ENCODE measurements around the gene CEP57L1.
A peak's percentile ranks its signal among the peaks of the same experiment; 100 is the strongest.
"Not testable (repeated sequence)": the region's sequence is repeated elsewhere in the genome, so short reads cannot be mapped to it uniquely, and the experiment has no call there.

Gene CEP57L1

DNA sequence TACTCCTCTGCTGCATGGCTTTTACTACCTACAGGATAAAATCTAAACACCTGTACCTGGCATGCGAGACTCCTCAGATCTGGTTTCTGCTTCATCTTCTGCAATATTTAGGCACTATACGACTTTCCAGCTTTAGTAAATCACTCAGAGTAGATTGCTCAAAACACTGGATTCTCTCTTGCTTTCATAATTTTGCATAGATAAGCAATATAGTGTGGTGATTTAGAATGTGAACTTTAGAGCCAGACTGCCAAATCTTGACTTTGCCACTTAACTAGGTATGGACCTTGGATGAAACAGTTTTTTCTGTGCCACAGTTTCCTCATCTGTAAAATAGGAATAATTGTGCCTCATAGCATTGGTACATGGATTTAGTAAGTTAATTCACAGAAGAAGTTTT, 28.9 kb downstream of the CEP57L1 start:
- FAIRE-seq (no peak), DNase-seq (ENCODE audit: insufficient read length, low spot score) (no peak)
- TF ChIP-seq, protein P1, sequence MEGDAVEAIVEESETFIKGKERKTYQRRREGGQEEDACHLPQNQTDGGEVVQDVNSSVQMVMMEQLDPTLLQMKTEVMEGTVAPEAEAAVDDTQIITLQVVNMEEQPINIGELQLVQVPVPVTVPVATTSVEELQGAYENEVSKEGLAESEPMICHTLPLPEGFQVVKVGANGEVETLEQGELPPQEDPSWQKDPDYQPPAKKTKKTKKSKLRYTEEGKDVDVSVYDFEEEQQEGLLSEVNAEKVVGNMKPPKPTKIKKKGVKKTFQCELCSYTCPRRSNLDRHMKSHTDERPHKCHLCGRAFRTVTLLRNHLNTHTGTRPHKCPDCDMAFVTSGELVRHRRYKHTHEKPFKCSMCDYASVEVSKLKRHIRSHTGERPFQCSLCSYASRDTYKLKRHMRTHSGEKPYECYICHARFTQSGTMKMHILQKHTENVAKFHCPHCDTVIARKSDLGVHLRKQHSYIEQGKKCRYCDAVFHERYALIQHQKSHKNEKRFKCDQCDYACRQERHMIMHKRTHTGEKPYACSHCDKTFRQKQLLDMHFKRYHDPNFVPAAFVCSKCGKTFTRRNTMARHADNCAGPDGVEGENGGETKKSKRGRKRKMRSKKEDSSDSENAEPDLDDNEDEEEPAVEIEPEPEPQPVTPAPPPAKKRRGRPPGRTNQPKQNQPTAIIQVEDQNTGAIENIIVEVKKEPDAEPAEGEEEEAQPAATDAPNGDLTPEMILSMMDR (IDR thresholded peaks at IDR 0.05; ENCODE audit: insufficient read depth, missing control alignments) = no peak

DNA sequence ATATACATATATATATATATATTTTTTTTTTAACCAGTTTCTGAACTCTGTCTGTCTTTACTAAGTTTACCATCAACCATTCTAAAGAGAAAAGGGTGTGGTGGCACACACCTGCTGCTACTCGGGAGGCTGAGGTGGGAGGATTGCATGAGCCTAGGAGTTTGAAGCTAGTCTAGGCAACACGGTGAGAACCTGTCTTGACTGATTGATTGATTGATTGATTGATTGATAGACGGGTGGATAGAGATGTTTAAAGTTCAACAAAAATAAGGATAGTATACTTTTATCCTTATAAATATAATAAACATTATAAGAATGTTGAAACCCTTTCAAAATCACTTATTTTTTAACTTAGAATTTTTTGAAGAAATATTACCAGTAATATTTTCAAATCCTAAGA, 30.2 kb downstream of the CEP57L1 start:
- TF ChIP-seq, protein P1 (IDR thresholded peaks at IDR 0.05; ENCODE audit: insufficient read depth, missing control alignments) = no peak
- FAIRE-seq (no peak), DNase-seq (ENCODE audit: insufficient read length, low spot score) (no peak)

DNA sequence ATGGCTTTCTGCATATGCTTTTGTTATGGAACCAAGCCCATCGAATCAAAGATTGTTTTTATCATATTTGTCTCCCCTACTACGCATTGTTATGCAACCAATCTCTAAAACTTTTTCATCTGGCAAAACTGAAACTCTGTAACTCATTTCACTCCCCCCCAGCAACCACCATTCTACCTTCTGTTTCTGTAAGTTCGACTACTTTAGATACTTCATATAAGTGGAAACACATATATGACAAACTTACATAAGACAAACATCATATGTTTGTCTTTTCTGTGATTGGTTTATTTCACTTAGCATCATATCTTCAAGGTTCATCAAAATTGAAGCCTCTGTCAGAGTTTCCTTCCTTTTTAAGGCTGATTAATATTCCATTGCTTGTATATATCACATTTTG, 34.8 kb downstream of the CEP57L1 start:
- FAIRE-seq (peak; percentile 11), DNase-seq (ENCODE audit: insufficient read length, low spot score) (no peak)
- TF ChIP-seq, protein P1 (IDR thresholded peaks at IDR 0.05; ENCODE audit: insufficient read depth, missing control alignments) = no peak

DNA sequence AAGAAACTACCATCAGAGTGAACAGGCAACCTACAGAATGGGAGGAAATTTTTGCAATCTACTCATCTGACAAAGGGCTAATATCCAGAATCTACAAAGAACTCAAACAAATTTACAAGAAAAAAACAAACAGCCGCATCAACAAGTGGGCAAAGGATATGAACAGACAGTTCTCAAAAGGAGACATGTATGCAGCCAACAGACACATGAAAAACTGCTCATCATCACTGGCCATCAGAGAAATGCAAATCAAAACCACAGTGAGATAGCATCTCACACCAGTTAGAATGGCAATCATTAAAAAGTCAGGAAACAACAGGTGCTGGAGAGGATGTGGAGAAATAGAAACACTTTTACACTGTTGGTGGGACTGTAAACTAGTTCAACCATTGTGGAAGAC, 40.3 kb downstream of the CEP57L1 start:
- not testable (repeated sequence) for FAIRE-seq; DNase-seq (ENCODE audit: insufficient read length, low spot score)

DNA sequence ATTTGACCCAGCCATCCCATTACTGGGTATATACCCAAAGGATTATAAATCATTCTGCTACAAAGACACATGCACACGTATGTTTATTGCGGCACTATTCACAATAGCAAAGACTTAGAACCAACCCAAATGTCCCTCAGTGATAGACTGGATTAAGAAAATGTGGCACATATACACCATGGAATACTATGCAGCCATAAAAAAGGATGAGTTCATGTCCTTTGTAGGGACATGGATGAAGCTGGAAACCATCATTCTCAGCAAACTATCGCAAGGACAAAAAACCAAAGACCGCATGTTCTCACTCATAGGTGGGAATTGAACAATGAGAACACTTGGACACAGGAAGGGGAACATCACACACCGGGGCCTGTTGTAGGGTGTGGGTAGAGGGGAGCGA, 40.7 kb downstream of the CEP57L1 start:
- DNase-seq (ENCODE audit: insufficient read length, low spot score); FAIRE-seq: not testable (repeated sequence)

DNA sequence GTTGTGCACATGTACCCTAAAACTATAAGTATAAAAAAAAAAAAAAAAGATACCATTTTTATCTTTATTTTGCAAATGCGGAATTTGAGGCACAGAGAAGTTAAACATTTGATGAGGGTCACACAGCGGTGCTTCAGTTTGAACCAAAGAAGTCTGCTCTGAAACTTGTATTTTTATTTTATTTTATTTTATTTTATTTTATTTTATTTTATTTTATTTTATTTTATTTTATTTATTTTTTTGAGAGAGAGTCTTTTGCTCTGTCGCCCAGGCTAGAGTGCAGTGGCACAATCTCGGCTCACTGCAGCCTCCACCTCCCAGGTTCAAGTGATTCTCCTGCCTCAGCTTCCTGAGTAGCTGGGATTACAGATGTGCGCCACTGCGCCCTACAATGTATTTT, 41.2 kb downstream of the CEP57L1 start:
- DNase-seq (ENCODE audit: insufficient read length, low spot score) = not testable (repeated sequence)

DNA sequence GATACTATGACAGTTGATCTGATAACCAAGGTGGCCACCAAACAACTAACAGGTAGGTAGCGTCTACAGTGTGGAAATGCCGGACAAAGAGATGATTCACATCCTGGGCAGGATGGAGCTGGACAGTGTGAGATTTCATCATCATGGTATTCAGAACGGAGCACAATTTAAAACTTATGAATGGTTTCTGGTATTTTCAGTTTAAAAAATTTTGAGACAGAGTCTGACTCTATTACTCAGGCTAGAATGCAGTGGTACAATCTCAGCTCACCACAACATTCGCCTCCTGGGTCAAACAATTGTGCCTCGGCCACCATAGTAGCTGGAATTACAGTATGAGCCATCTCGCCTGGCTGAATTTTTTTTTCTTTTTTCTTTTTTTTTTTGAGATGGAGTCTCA, 43.8 kb downstream of the CEP57L1 start:
- no peak for DNase-seq (ENCODE audit: insufficient read length, low spot score)
- no peak for FAIRE-seq

More for the DNA sequence above, 41.2 kb downstream of the CEP57L1 start:
- FAIRE-seq = not testable (repeated sequence)

DNA sequence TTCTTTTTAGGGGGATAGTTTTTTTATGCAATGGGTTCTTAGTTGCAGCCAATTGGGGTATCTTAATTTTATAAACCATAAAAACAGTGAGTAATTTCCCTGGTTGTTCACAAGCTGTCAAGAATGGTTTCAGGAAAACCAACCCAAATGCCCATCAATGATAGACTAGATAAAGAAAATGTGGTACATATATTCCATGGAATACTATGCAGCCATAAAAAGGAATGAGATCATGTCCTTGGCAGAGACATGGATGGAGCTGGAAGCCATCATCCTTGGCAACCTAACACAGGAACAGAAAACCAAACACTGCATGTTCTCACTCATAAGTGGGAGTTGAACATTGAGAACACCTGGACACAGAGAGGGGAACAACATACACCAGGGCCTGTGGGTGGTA, 46.8 kb downstream of the CEP57L1 start:
- FAIRE-seq; DNase-seq (ENCODE audit: insufficient read length, low spot score): not testable (repeated sequence)

More for the DNA sequence above, 43.8 kb downstream of the CEP57L1 start:
- TF ChIP-seq, protein P1 (IDR thresholded peaks at IDR 0.05; ENCODE audit: insufficient read depth, missing control alignments) = no peak

DNA sequence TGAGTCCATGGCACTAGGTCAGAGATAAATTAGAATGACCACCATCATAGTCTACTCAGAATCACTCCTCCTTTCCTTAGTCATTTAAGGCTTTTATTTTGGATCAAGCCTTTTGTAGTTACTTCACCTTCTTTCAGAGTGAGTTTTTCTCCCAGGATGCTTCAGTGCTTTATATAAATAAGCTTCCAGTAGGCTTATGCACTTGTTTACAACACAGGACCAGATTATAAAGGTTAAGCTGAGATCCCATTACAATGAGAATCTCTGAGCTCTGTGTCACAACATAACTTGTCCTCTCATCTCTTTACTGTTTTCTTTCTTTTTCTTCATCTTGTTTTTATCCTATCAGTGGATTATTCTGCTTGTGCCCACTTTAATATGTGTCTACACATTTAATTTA, 47.9 kb downstream of the CEP57L1 start:
- DNase-seq (ENCODE audit: insufficient read length, low spot score) = no peak
- peak; percentile 80 for FAIRE-seq
- TF ChIP-seq, protein P1 (IDR thresholded peaks at IDR 0.05; ENCODE audit: insufficient read depth, missing control alignments) = no peak

DNA sequence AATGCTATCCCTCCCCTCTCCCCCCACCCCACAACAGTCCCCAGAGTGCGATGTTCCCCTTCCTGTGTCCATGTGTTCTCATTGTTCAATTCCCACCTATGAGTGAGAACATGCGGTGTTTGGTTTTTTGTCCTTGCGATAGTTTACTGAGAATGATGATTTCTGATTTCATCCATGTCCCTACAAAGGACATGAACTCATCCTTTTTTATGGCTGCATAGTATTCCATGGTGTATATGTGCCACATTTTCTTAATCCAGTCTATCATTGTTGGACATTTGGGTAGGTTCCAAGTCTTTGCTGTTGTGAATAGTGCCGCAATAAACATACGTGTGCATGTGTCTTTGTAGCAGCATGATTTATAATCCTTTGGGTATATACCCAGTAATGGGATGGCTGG, 52.9 kb downstream of the CEP57L1 start:
- DNase-seq (ENCODE audit: insufficient read length, low spot score); FAIRE-seq: not testable (repeated sequence)

DNA sequence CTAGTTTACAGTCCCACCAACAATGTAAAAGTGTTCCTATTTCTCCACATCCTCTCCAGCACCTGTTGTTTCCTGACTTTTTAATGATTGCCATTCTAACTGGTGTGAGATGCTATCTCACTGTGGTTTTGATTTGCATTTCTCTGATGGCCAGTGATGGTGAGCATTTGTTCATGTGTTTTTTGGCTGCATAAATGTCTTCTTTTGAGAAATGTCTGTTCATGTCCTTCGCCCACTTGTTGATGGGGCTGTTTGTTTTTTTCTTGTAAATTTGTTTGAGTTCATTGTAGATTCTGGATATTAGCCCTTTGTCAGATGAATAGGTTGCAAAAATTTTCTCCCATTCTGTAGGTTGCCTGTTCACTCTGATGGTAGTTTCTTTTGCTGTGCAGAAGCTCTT, 53.4 kb downstream of the CEP57L1 start:
- DNase-seq (ENCODE audit: insufficient read length, low spot score); FAIRE-seq: not testable (repeated sequence)

All from D721Med (cell line).